Central memory CD8-positive, alpha-beta T cell (primary cell): ENCODE data around the gene RNF212.
"Not testable (repeated sequence)": the region's sequence is repeated elsewhere in the genome, so short reads cannot be mapped to it uniquely, and the experiment has no call there.

ENCODE experiments used
- ATAC-seq: fragments of 150-1000 bp; cut with Tn5 transposase; replicated peaks from 2 replicates; pipeline ENCODE4 v1.10.0; 2022; ENCODE audit warnings: mild to moderate bottlenecking, moderate FRiP score, moderate number of reproducible peaks; ENCODE audit not compliant: poor library complexity, severe bottlenecking; ENCODE audit errors: extremely low read depth
- DNase-seq, 2 donors: peaks; one replicate each; pipeline ENCODE4 v3.0.0; 2021; ENCODE audit warnings: low spot score in 2 of 2
- H3K27ac Mint-ChIP-seq: one replicate; pipeline ENCODE4 v1.8.0; 2022; ENCODE audit warnings: low read depth, mild to moderate bottlenecking, moderate library complexity, mixed read lengths
- H3K27me3 Mint-ChIP-seq: one replicate; pipeline ENCODE4 v1.8.0; 2022; ENCODE audit warnings: mixed read lengths
- H3K36me3 Mint-ChIP-seq: one replicate; pipeline ENCODE4 v1.8.0; 2022; ENCODE audit warnings: mild to moderate bottlenecking, moderate library complexity, mixed read lengths; ENCODE audit not compliant: insufficient read depth
- H3K4me1 Mint-ChIP-seq: one replicate; pipeline ENCODE4 v1.8.0; 2022; ENCODE audit warnings: mixed read lengths
- H3K4me3 Mint-ChIP-seq: one replicate; pipeline ENCODE4 v1.8.0; 2022; ENCODE audit warnings: mild to moderate bottlenecking, moderate library complexity, mixed read lengths
- H3K9me3 Mint-ChIP-seq: one replicate; pipeline ENCODE4 v1.8.0; 2022; ENCODE audit warnings: mixed read lengths

The RNF212 gene

DNA sequence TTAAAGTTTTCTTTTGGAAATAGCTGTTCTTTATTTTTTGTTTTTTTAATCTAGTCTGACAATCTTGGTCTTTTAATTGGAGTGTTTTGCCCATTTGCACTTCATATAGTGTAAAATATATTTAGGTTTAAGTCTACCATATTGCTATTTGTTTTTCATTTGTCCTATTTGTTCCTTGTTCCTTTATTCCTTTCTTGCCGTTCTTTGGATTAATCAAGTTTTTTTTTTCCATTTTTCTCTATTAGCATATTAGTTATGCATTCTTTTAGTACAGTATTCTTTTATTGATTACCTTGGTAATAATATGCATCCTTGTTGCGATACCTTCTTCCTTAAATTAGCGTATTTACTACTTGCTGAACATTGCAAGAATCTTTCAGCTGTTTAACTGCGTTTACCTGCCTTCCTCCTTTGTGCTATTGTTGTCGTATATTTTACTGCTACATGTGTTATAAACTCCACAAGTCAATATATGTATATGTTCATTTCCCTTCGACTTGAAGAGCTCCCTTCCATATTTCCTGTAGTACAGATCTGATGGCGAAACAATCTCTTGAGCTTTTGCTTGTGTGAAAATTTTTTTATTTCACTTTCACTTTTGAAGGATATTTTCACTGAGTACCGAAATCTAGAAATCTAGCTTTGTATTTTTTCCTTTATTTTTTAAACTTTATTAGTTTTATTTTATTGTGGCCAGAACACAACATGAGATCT is 23.9 kb upstream of the RNF212 start:
- H3K4me3 Mint-ChIP-seq = peak overlapping the region; percentile 73
- H3K27ac Mint-ChIP-seq = peak overlapping the region; percentile 71
- H3K27me3 Mint-ChIP-seq = peaks cover 3% of the 10 kb centered on the region
- no peaks in the 10 kb centered on the region for H3K9me3 Mint-ChIP-seq
- peaks cover 12% of the 10 kb centered on the region for H3K4me1 Mint-ChIP-seq
- no peak for DNase-seq
- ATAC-seq = peak; percentile 19
- H3K36me3 Mint-ChIP-seq = no peaks in the 10 kb centered on the region

DNA sequence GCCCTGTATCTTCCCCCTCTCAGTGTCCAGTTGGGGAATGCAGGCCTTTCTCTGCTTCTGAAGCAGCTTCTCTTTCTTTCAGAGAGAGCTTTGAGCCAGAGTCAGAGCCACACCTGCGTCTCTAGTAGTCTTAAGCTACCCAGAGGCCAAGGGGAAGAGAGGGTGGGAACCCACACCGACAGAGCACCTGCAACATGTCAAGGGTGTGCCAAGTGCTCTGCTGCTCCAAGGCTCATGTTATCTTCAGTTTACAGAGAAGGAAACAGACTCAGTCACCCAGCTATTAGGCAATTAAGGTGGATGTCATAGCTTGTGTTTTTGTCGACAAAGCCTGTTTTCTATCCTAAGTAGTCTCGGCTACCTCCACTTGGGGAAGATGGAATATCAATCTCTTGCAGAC is 22.7 kb upstream of the RNF212 start:
- peaks cover 12% of the 10 kb centered on the region for H3K4me1 Mint-ChIP-seq
- no peaks in the 10 kb centered on the region for H3K36me3 Mint-ChIP-seq
- no peak for DNase-seq
- ATAC-seq = no peak
- no peak overlapping the region for H3K27ac Mint-ChIP-seq
- H3K4me3 Mint-ChIP-seq = peak overlapping the region; percentile 16
- H3K9me3 Mint-ChIP-seq = no peaks in the 10 kb centered on the region
- H3K27me3 Mint-ChIP-seq = no peaks in the 10 kb centered on the region

- H3K27me3 Mint-ChIP-seq = peaks cover 17% of the 10 kb centered on the region
- H3K4me3 Mint-ChIP-seq = no peak overlapping the region
- H3K9me3 Mint-ChIP-seq = no peaks in the 10 kb centered on the region
- ATAC-seq (no peak), DNase-seq (no peak)
- peaks cover 17% of the 10 kb centered on the region for H3K4me1 Mint-ChIP-seq
- no peak overlapping the region for H3K27ac Mint-ChIP-seq
- no peaks in the 10 kb centered on the region for H3K36me3 Mint-ChIP-seq
Measured at GRCh38 chr4:1133033-1133432, 19.7 kb upstream of the RNF212 start.

- DNase-seq = peak; percentile 74 to 77
- Mint-ChIP-seq H3K27me3 (peaks cover 32% of the 10 kb centered on the region), H3K27ac (no peak overlapping the region), H3K9me3 (no peaks in the 10 kb centered on the region), H3K36me3 (no peaks in the 10 kb centered on the region), H3K4me1 (peaks cover 6% of the 10 kb centered on the region), H3K4me3 (no peak overlapping the region)
- peak; percentile 99 for ATAC-seq
Measured at GRCh38 chr4:1130316-1131186, 17.2 kb upstream of the RNF212 start.

GRCh38 chr4:1126506-1126905 is 13.1 kb upstream of the RNF212 start:
- DNase-seq = no peak
- Mint-ChIP-seq H3K27ac (no peak overlapping the region), H3K4me3 (no peak overlapping the region), H3K36me3 (no peaks in the 10 kb centered on the region), H3K27me3 (peaks cover 32% of the 10 kb centered on the region), H3K4me1 (peaks cover 6% of the 10 kb centered on the region), H3K9me3 (no peaks in the 10 kb centered on the region)
- no peak for ATAC-seq

DNA sequence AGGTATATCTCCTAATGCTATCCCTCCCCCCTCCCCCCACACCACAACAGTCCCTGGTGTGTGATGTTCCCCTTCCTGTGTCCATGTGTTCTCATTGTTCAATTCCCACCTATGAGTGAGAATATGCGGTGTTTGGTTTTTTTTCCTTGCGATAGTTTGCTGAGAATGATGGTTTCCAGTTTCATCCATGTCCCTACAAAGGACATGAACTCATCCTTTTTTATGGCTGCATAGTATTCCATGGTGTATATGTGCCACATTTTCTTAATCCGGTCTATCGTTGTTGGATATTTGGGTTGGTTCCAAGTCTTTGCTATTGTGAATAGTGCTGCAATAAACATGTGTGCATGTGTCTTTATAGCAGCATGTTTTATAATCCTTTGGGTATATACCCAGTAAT is 12.1 kb upstream of the RNF212 start:
- not testable (repeated sequence) for H3K4me3 Mint-ChIP-seq, ATAC-seq, DNase-seq, H3K9me3 Mint-ChIP-seq, H3K36me3 Mint-ChIP-seq, H3K4me1 Mint-ChIP-seq, H3K27ac Mint-ChIP-seq
- peaks cover 32% of the 10 kb centered on the region for H3K27me3 Mint-ChIP-seq

DNA sequence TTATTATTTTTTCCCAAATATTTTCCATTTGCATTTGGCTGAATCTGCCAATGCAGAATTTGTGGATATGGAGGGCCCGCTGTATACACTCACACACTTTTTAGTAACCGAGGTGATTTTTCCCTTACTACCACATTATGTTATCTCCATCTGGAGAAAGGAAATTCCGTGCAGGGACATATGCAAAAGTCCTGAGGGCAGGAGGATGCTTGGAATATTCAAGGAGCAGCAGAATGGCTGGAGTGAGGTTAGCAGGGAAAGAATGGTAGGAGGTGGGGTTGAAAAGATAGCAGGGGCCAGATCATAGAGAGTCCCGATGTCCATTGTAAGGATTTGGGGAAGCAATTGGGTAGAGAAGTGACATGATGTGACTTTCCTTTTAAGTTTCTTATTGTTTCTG is 11.5 kb upstream of the RNF212 start:
- Mint-ChIP-seq H3K36me3 (no peaks in the 10 kb centered on the region), H3K27me3 (peaks cover 32% of the 10 kb centered on the region), H3K9me3 (no peaks in the 10 kb centered on the region), H3K4me1 (no peaks in the 10 kb centered on the region), H3K27ac (no peak overlapping the region), H3K4me3 (no peak overlapping the region)
- ATAC-seq = no peak
- DNase-seq = no peak

GRCh38 chr4:1122505-1122904 is 9.1 kb upstream of the RNF212 start:
- ATAC-seq (no peak), DNase-seq (no peak)
- H3K4me3 Mint-ChIP-seq = no peak overlapping the region
- H3K4me1 Mint-ChIP-seq = no peaks in the 10 kb centered on the region
- H3K27ac Mint-ChIP-seq = no peak overlapping the region
- H3K27me3 Mint-ChIP-seq = peaks cover 14% of the 10 kb centered on the region
- H3K36me3 Mint-ChIP-seq = no peaks in the 10 kb centered on the region
- H3K9me3 Mint-ChIP-seq = no peaks in the 10 kb centered on the region

DNA sequence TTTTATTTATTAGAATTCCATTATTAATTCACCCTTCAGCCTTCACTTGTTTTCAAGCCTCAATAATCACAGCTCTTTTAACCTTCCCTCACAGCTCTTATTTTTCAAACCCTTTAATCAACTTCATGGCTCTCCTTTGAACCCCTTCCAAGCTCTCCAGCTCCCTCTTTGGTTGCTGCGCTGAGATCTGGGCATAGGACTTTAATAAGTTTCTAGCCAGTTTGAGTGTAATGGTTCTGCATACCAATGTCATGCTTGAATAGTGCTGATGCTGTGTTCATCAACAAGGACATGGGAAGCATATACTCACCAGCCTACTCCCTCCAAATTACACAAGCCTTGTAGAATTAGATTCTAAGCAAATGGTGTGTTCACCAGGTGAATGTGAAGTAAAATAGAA is 3.5 kb upstream of the RNF212 start:
- no peak overlapping the region for H3K27ac Mint-ChIP-seq
- H3K4me3 Mint-ChIP-seq = no peak overlapping the region
- H3K36me3 Mint-ChIP-seq = peaks cover 2% of the 10 kb centered on the region
- peaks cover 21% of the 10 kb centered on the region for H3K27me3 Mint-ChIP-seq
- ATAC-seq = no peak
- DNase-seq = no peak
- H3K9me3 Mint-ChIP-seq = no peaks in the 10 kb centered on the region
- no peaks in the 10 kb centered on the region for H3K4me1 Mint-ChIP-seq

DNA sequence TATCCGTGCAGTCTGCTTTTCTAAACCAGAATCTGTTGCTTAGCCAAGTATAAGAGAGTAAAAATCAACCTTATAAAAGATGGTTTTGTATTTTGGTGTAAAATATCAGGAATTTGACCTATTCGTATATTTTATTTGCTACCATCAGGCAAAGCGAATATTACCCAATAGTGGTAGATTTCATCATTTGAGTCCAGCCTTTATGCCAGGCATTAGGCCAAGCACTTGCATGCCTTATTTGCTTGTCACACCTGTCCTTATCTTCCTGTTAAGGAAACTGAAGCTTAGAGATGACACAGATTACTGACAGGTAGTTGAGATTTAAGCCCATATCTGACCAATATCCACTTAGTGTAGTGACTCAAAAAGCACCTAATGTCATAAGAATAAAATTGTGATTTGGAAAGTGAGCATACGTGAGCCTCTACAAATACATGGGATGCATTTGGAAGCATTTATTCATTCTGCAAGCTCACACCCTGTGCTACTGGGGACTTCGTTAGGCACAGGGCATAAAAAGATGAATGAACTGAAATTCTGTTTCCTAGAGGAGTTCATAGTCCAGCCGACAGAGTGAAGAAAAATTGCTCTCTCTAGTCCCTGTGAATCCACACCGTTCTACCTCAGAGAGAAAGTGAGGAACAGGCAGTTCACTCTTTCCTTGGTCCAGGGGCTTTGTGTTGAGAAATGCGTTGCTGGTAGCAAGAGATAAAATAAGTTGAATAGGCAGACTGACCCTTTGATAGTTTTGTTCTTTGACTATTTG is 2.3 kb upstream of the RNF212 start:
- Mint-ChIP-seq H3K9me3 (no peaks in the 10 kb centered on the region), H3K27me3 (peaks cover 33% of the 10 kb centered on the region), H3K4me1 (no peaks in the 10 kb centered on the region), H3K36me3 (peaks cover 2% of the 10 kb centered on the region), H3K27ac (no peak overlapping the region), H3K4me3 (no peak overlapping the region)
- ATAC-seq (no peak), DNase-seq (no peak)

- no peak overlapping the region for H3K4me3 Mint-ChIP-seq
Measured at GRCh38 chr4:1112821-1113182, 562 bp downstream of the RNF212 start.

GRCh38 chr4:1112174-1112820 is 1.1 kb downstream of the RNF212 start:
- no peak overlapping the region for H3K27ac Mint-ChIP-seq
- no peak for DNase-seq

More at GRCh38 chr4:1112821-1113182, 562 bp downstream of the RNF212 start:
- H3K27me3 Mint-ChIP-seq = peaks cover 46% of the 10 kb centered on the region
- DNase-seq (no peak), ATAC-seq (no peak)
- no peak overlapping the region for H3K27ac Mint-ChIP-seq
- peaks cover 2% of the 10 kb centered on the region for H3K36me3 Mint-ChIP-seq
- no peaks in the 10 kb centered on the region for H3K4me1 Mint-ChIP-seq
- no peaks in the 10 kb centered on the region for H3K9me3 Mint-ChIP-seq

More at GRCh38 chr4:1112174-1112820, 1.1 kb downstream of the RNF212 start:
- H3K36me3 Mint-ChIP-seq = peaks cover 2% of the 10 kb centered on the region
- peaks cover 41% of the 10 kb centered on the region for H3K27me3 Mint-ChIP-seq
- H3K4me1 Mint-ChIP-seq = no peaks in the 10 kb centered on the region
- peak overlapping the region; percentile 30 for H3K4me3 Mint-ChIP-seq
- H3K9me3 Mint-ChIP-seq = no peaks in the 10 kb centered on the region
- ATAC-seq = no peak
